K562 (cell line): ENCODE measurements around the gene TRPM4. TPM values are rescaled to one million over a fixed set of nuclear protein-coding genes. Genes with fewer than 3 reads are reported as not detected.

Experiments
- ARID2 ChIP-seq: fragments of 450-650 bp; IDR thresholded peaks from 2 replicates; pipeline ENCODE4 v1.6.1; 2017; ENCODE audit warnings: antibody characterized with exemption, mild to moderate bottlenecking
- CCNT2 ChIP-seq: IDR thresholded peaks from 2 replicates; pipeline ENCODE4 v1.6.1; 2011; ENCODE audit warnings: borderline replicate concordance, low read depth, mild to moderate bottlenecking, moderate library complexity, mixed read lengths, low read length; ENCODE audit not compliant: insufficient read length; ENCODE audit errors: extremely low read depth
- DACH1 ChIP-seq: fragments of 450-650 bp; IDR thresholded peaks from 2 replicates; pipeline ENCODE4 v1.6.1; 2018; ENCODE audit not compliant: partially characterized antibody
- ELK1 ChIP-seq: sonication (generic); formaldehyde crosslinking; IDR thresholded peaks from 2 replicates; pipeline ENCODE4 v1.8.1; 2022; ENCODE audit warnings: missing genetic modification reagents
- GATA2 ChIP-seq: sonication (generic); formaldehyde crosslinking; IDR thresholded peaks from 2 replicates; pipeline ENCODE4 v1.4.0; 2020; ENCODE audit warnings: mild to moderate bottlenecking, missing genetic modification reagents
- HMG20A ChIP-seq: fragments of 450-650 bp; formaldehyde crosslinking; conservative IDR thresholded peaks from 2 replicates; pipeline ENCODE4 v1.4.0; 2020; ENCODE audit warnings: mild to moderate bottlenecking, mixed read lengths
- NR2F6 ChIP-seq: fragments of 450-650 bp; formaldehyde crosslinking; IDR thresholded peaks from 2 replicates; pipeline ENCODE4 v1.4.0; 2020; ENCODE audit warnings: mild to moderate bottlenecking
- NR4A1 ChIP-seq, 2 experiments: fragments of 250-450 bp in 1 of 2; fragments of 450-650 bp in 1 of 2; sonication (Bioruptor Pico) in 1 of 2; IDR thresholded peaks; 2 replicates each; pipeline versions ENCODE4 v1.4.0 to v1.6.1; 2016 to 2020; ENCODE audit warnings: mild to moderate bottlenecking in 2 of 2, missing compliant biosample characterization in 1 of 2, missing genetic modification characterization in 1 of 2, moderate library complexity in 1 of 2
- TAL1 ChIP-seq: fragments of 450-650 bp; IDR thresholded peaks from 2 replicates; pipeline ENCODE4 v1.6.1; 2016; ENCODE audit warnings: mild to moderate bottlenecking
- ZNF316 ChIP-seq: fragments of 450-650 bp; IDR thresholded peaks from 2 replicates; pipeline ENCODE4 v1.6.1; 2016
- ZSCAN29 ChIP-seq: fragments of 450-650 bp; IDR thresholded peaks from 2 replicates; pipeline ENCODE4 v1.6.1; 2017
- polyA plus RNA-seq, 8 experiments: library from polyadenylated mRNA; depleted of rRNA in 4 of 8; stranded (reverse) in 5 of 8; unstranded in 3 of 8; fragments of >200 nt; fragmentation: Nextera tagmentation in 2 of 8; fragmentation: Illumina TruSeq in 1 of 8; extraction: Ambion mirVana in 2 of 8; extraction: Trizol in 1 of 8; gene quantifications; 2 replicates each; pipeline versions ENCODE4 v1.2.1 to v1.2.3, GENCODE V29; 2011 to 2014; ENCODE audit warnings: inconsistent platforms in 1 of 8, missing spikeins in 1 of 8
- total RNA-seq, 7 experiments: library from RNA; depleted of rRNA in 6 of 7; stranded (reverse); fragments of >200 nt in 6 of 7; fragmentation: Illumina TruSeq in 2 of 7; extraction: Trizol in 2 of 7; gene quantifications; 2 replicates each; pipeline versions ENCODE4 v1.2.1 to v1.2.3, GENCODE V29; 2011 to 2021; ENCODE audit warnings: low replicate concordance in 1 of 7
- TF ChIP-seq, protein P1 (sequence below): sonication (generic); formaldehyde crosslinking; IDR thresholded peaks from 2 replicates; pipeline ENCODE4 v1.4.0; 2020; ENCODE audit warnings: mild to moderate bottlenecking, missing genetic modification reagents
- TF ChIP-seq, protein P2 (sequence below), 3 experiments: IDR thresholded peaks in 2 of 3; conservative IDR thresholded peaks in 1 of 3; 2 replicates each; pipeline ENCODE4 v1.5.1; 2011 to 2012; ENCODE audit warnings: low read length in 3 of 3, mild to moderate bottlenecking in 3 of 3, control low read depth in 2 of 3, improper control_type of control experiment in 1 of 3, inconsistent platforms in 1 of 3, low read depth in 1 of 3, mixed read lengths in 1 of 3, moderate library complexity in 1 of 3; ENCODE audit not compliant: insufficient read depth in 2 of 3
- TF ChIP-seq, protein P3 (sequence below): fragments of 450-650 bp; conservative IDR thresholded peaks from 2 replicates; pipeline ENCODE4 v1.6.1; 2016; ENCODE audit warnings: missing genetic modification characterization, low read depth, mild to moderate bottlenecking, control low read depth, missing compliant biosample characterization
- TF ChIP-seq, protein P4 (sequence below): sonication (generic); formaldehyde crosslinking; IDR thresholded peaks from 2 replicates; pipeline ENCODE4 v1.8.0; 2022; ENCODE audit warnings: mild to moderate bottlenecking, missing genetic modification reagents, borderline replicate concordance

Gene TRPM4
- total and polyA plus RNA-seq, 9 of the 15 experiments (the other 6 are each of a cell fraction or from before 2014, with no cell fraction given), result 6.5 to 45.4 (median 15.2) TPM

- TF ChIP-seq ELK1 (CRISPR knock-in tag), result no peak
- no peak for TF ChIP-seq HMG20A (CRISPR knock-in tag)
- TF ChIP-seq DACH1, result no peak
- TF ChIP-seq ARID2, result no peak
- no peak for TF ChIP-seq NR2F6
- TF ChIP-seq GATA2 (CRISPR knock-in tag), result peak; percentile 30; the same call in 1 of the 2 replicates
- no peak for TF ChIP-seq TAL1
- TF ChIP-seq CCNT2, result peak; percentile 78
- TF ChIP-seq, protein P1, sequence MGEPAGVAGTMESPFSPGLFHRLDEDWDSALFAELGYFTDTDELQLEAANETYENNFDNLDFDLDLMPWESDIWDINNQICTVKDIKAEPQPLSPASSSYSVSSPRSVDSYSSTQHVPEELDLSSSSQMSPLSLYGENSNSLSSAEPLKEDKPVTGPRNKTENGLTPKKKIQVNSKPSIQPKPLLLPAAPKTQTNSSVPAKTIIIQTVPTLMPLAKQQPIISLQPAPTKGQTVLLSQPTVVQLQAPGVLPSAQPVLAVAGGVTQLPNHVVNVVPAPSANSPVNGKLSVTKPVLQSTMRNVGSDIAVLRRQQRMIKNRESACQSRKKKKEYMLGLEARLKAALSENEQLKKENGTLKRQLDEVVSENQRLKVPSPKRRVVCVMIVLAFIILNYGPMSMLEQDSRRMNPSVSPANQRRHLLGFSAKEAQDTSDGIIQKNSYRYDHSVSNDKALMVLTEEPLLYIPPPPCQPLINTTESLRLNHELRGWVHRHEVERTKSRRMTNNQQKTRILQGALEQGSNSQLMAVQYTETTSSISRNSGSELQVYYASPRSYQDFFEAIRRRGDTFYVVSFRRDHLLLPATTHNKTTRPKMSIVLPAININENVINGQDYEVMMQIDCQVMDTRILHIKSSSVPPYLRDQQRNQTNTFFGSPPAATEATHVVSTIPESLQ, result peak; percentile 100
- no peak for TF ChIP-seq ZNF316
- TF ChIP-seq, protein P2, sequence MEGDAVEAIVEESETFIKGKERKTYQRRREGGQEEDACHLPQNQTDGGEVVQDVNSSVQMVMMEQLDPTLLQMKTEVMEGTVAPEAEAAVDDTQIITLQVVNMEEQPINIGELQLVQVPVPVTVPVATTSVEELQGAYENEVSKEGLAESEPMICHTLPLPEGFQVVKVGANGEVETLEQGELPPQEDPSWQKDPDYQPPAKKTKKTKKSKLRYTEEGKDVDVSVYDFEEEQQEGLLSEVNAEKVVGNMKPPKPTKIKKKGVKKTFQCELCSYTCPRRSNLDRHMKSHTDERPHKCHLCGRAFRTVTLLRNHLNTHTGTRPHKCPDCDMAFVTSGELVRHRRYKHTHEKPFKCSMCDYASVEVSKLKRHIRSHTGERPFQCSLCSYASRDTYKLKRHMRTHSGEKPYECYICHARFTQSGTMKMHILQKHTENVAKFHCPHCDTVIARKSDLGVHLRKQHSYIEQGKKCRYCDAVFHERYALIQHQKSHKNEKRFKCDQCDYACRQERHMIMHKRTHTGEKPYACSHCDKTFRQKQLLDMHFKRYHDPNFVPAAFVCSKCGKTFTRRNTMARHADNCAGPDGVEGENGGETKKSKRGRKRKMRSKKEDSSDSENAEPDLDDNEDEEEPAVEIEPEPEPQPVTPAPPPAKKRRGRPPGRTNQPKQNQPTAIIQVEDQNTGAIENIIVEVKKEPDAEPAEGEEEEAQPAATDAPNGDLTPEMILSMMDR (IDR thresholded peaks at IDR 0.05 in 2 of 3, conservative IDR thresholded peaks at IDR 0.05 in 1 of 3; ENCODE audit: insufficient read depth in 2 of 3, low read depth in 1 of 3, low read length in 3 of 3), result peak; percentile 18 to 58 (median 50); a peak in 4 of 6 replicates
- no peak for TF ChIP-seq NR4A1 (CRISPR knock-in tag; IDR thresholded peaks at IDR 0.05)
- peak; percentile 83 for TF ChIP-seq NR4A1 (tag; IDR thresholded peaks at IDR 0.05)
- TF ChIP-seq, protein P3, sequence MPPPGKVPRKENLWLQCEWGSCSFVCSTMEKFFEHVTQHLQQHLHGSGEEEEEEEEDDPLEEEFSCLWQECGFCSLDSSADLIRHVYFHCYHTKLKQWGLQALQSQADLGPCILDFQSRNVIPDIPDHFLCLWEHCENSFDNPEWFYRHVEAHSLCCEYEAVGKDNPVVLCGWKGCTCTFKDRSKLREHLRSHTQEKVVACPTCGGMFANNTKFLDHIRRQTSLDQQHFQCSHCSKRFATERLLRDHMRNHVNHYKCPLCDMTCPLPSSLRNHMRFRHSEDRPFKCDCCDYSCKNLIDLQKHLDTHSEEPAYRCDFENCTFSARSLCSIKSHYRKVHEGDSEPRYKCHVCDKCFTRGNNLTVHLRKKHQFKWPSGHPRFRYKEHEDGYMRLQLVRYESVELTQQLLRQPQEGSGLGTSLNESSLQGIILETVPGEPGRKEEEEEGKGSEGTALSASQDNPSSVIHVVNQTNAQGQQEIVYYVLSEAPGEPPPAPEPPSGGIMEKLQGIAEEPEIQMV (tag), result no peak
- TF ChIP-seq ZSCAN29, result no peak
- TF ChIP-seq, protein P4, sequence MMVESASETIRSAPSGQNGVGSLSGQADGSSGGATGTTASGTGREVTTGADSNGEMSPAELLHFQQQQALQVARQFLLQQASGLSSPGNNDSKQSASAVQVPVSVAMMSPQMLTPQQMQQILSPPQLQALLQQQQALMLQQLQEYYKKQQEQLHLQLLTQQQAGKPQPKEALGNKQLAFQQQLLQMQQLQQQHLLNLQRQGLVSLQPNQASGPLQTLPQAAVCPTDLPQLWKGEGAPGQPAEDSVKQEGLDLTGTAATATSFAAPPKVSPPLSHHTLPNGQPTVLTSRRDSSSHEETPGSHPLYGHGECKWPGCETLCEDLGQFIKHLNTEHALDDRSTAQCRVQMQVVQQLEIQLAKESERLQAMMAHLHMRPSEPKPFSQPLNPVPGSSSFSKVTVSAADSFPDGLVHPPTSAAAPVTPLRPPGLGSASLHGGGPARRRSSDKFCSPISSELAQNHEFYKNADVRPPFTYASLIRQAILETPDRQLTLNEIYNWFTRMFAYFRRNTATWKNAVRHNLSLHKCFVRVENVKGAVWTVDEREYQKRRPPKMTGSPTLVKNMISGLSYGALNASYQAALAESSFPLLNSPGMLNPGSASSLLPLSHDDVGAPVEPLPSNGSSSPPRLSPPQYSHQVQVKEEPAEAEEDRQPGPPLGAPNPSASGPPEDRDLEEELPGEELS (CRISPR knock-in tag), result no peak; the same call in 1 of the 2 replicates
These were observed 29.7 kb upstream of the TRPM4 start (continued) for GRCh38 chr19:49127674-49128544.
